Fibroblast of villous mesenchyme (primary cell): ENCODE data around the gene UMPS. TPM values are rescaled to one million over a fixed set of nuclear protein-coding genes. Genes with fewer than 3 reads are reported as not detected.

Source experiments
- DNase-seq: peaks from one replicate; pipeline ENCODE4 v3.0.0-alpha.2; 2010; ENCODE audit warnings: low read depth
- H3K4me3 ChIP-seq: 2 replicates; pipeline ENCODE4 v1.5.1; 2011; ENCODE audit warnings: low read depth, mild to moderate bottlenecking, low read length
- CTCF ChIP-seq: IDR thresholded peaks from 2 replicates; pipeline ENCODE4 v1.5.1; 2012; ENCODE audit warnings: low read depth, mild to moderate bottlenecking, low read length; ENCODE audit not compliant: insufficient read depth
- small RNA-seq: library from RNA; depleted of rRNA; stranded (forward); fragments of <200 nt; gene quantifications from one replicate; pipeline ENCODE3, GENCODE V24; 2012
- total RNA-seq: library from RNA; depleted of rRNA; stranded (reverse); fragments of >200 nt; gene quantifications from 2 replicates; pipeline ENCODE4 v1.2.3, GENCODE V29; 2012

The UMPS gene
- total RNA-seq, 1 donor = 31.1 TPM

GRCh38 chr3:124791142-124791541 is 60.9 kb downstream of the UMPS start:
- DNase-seq = peak; percentile 69
- no peak for TF ChIP-seq CTCF
- no peak overlapping the region for H3K4me3 ChIP-seq

- peak; percentile 98 for DNase-seq
- H3K4me3 ChIP-seq = no peak overlapping the region
- TF ChIP-seq CTCF = no peak
Measured at GRCh38 chr3:124791639-124792151, 61.4 kb downstream of the UMPS start.

GRCh38 chr3:124792341-124793040 is 62.2 kb downstream of the UMPS start:
- no peak for TF ChIP-seq CTCF
- H3K4me3 ChIP-seq = no peak overlapping the region
- DNase-seq = peak; percentile 63

- no peak for TF ChIP-seq CTCF
- no peak overlapping the region for H3K4me3 ChIP-seq
- DNase-seq = peak; percentile 73
Measured at GRCh38 chr3:124793054-124793739, 62.9 kb downstream of the UMPS start.

GRCh38 chr3:124796477-124796876 is 66.2 kb downstream of the UMPS start:
- no peak for TF ChIP-seq CTCF
- no peak for DNase-seq
- no peak overlapping the region for H3K4me3 ChIP-seq

- no peak for TF ChIP-seq CTCF
- DNase-seq = no peak
- H3K4me3 ChIP-seq = no peak overlapping the region
Measured at GRCh38 chr3:124797426-124797945, 67.2 kb downstream of the UMPS start.

Small RNAs within 50 kb of the gene (small RNA-seq; reads per million reads assigned to genes)
- 3.8 reads per million, percentile 75 among the genes with 10 or more reads in this experiment for gene MIR544B

Other genes with a start within 250 kb of the UMPS start
- gene ITGB5, start 156.9 kb downstream of the UMPS start, total RNA-seq = 229 and 231 TPM in 2 replicates
- gene MUC13, start 204.3 kb downstream of the UMPS start, total RNA-seq = 0.32 TPM in 1 of 2 replicates, not detected in the other